HepG2 (cell line): Measurements from ENCODE around the gene LMCD1. TPM values are rescaled to one million over a fixed set of nuclear protein-coding genes. Genes with fewer than 3 reads are reported as not detected.

Source experiments
- CEBPZ ChIP-seq: IDR thresholded peaks from 2 replicates; pipeline ENCODE4 v1.6.1; 2012; ENCODE audit warnings: low read length, improper control_type of control experiment
- CERS6 ChIP-seq: sonication (generic); formaldehyde crosslinking; IDR thresholded peaks from 2 replicates; pipeline ENCODE4 v1.5.0; 2020; ENCODE audit warnings: missing genetic modification reagents
- CHD2 ChIP-seq: IDR thresholded peaks from 2 replicates; pipeline ENCODE4 v1.6.1; 2011; ENCODE audit warnings: low read depth, low read length, improper control_type of control experiment
- FOXP1 ChIP-seq, 2 experiments: fragments of 450-650 bp in 1 of 2; IDR thresholded peaks; 2 replicates each; pipeline ENCODE4 v1.6.1; 2017 to 2018; ENCODE audit warnings: antibody characterized with exemption in 1 of 2
- HBP1 ChIP-seq: IDR thresholded peaks from 2 replicates; pipeline ENCODE4 v1.6.1; 2016; ENCODE audit warnings: low read depth, control low read depth
- MAFG ChIP-seq: sonication (generic); formaldehyde crosslinking; IDR thresholded peaks from 2 replicates; pipeline ENCODE4 v1.5.1; 2020; ENCODE audit warnings: mild to moderate bottlenecking, missing genetic modification reagents
- MTF2 ChIP-seq: sonication (generic); formaldehyde crosslinking; IDR thresholded peaks from 2 replicates; pipeline ENCODE4 v1.5.0; 2020; ENCODE audit warnings: missing genetic modification reagents, borderline replicate concordance
- NRL ChIP-seq: sonication (generic); formaldehyde crosslinking; IDR thresholded peaks from 2 replicates; pipeline ENCODE4 v1.5.0; 2020; ENCODE audit warnings: missing genetic modification reagents, mild to moderate bottlenecking, moderate library complexity, borderline replicate concordance
- SOX6 ChIP-seq, 2 experiments: fragments of 450-650 bp in 1 of 2; sonication (generic) in 1 of 2; formaldehyde crosslinking in 1 of 2; IDR thresholded peaks; 2 replicates each; pipeline versions ENCODE4 v1.4.0 to v1.6.1; 2017 to 2020; ENCODE audit warnings: antibody characterized with exemption in 1 of 2, mild to moderate bottlenecking in 1 of 2, missing genetic modification reagents in 1 of 2
- TFDP1 ChIP-seq: IDR thresholded peaks from 2 replicates; pipeline ENCODE4 v1.6.1; 2016; ENCODE audit warnings: missing compliant biosample characterization, missing genetic modification reagents, borderline replicate concordance
- THAP11 ChIP-seq: IDR thresholded peaks from 2 replicates; pipeline ENCODE4 v1.6.1; 2016; ENCODE audit warnings: missing biosample characterization, missing genetic modification reagents
- THRA ChIP-seq: sonication (generic); formaldehyde crosslinking; IDR thresholded peaks from 2 replicates; pipeline ENCODE4 v1.4.0; 2020; ENCODE audit warnings: missing genetic modification reagents, borderline replicate concordance
- TOE1 ChIP-seq: sonication (generic); formaldehyde crosslinking; IDR thresholded peaks from 2 replicates; pipeline ENCODE4 v1.4.0; 2020; ENCODE audit warnings: mild to moderate bottlenecking, missing genetic modification reagents
- ZBTB26 ChIP-seq: IDR thresholded peaks from 2 replicates; pipeline ENCODE4 v1.6.1; 2016; ENCODE audit warnings: missing compliant biosample characterization, missing genetic modification reagents, borderline replicate concordance
- ZNF101 ChIP-seq: sonication (generic); formaldehyde crosslinking; IDR thresholded peaks from 2 replicates; pipeline ENCODE4 v1.4.0; 2020; ENCODE audit warnings: mild to moderate bottlenecking, low read depth, missing genetic modification reagents, borderline replicate concordance
- ZNF225 ChIP-seq: sonication (generic); formaldehyde crosslinking; IDR thresholded peaks from 2 replicates; pipeline ENCODE4 v1.4.0; 2020; ENCODE audit warnings: mild to moderate bottlenecking, missing genetic modification reagents
- ZNF263 ChIP-seq: sonication (generic); formaldehyde crosslinking; IDR thresholded peaks from 2 replicates; pipeline ENCODE4 v1.4.0; 2020; ENCODE audit warnings: missing genetic modification reagents
- ZNF414 ChIP-seq: sonication (generic); formaldehyde crosslinking; IDR thresholded peaks from 2 replicates; pipeline ENCODE4 v1.5.0; 2020; ENCODE audit warnings: missing genetic modification reagents
- ZNF557 ChIP-seq: sonication (generic); formaldehyde crosslinking; IDR thresholded peaks from 2 replicates; pipeline ENCODE4 v1.4.0; 2020; ENCODE audit warnings: missing genetic modification reagents
- ZNF746 ChIP-seq: sonication (generic); formaldehyde crosslinking; IDR thresholded peaks from 2 replicates; pipeline ENCODE4 v1.8.0; 2022; ENCODE audit warnings: mild to moderate bottlenecking, missing genetic modification reagents
- polyA plus RNA-seq, 8 experiments: library from polyadenylated mRNA; depleted of rRNA in 3 of 8; stranded (reverse) in 7 of 8; unstranded in 1 of 8; fragments of >200 nt; fragmentation: Illumina TruSeq in 4 of 8; extraction: Trizol in 4 of 8; gene quantifications; 2 replicates each; pipeline versions ENCODE4 v1.2.1 to v1.2.3, GENCODE V29; 2011 to 2016; ENCODE audit warnings: low read depth in 4 of 8, missing spikeins in 1 of 8, mixed read lengths in 1 of 8; ENCODE audit not compliant: insufficient read depth in 1 of 8
- total RNA-seq, 5 experiments: library from RNA; depleted of rRNA; stranded (reverse); fragments of >200 nt; fragmentation: Illumina TruSeq; extraction: Trizol; gene quantifications; 2 replicates each; pipeline ENCODE4 v1.2.3, GENCODE V29; 2016; ENCODE audit warnings: low read depth in 1 of 5

LMCD1 gene
- total and polyA plus RNA-seq, 2 of the 13 experiments (the other 11 are each of a cell fraction or from before 2014, with no cell fraction given) = 6.2 to 7.1 TPM

- no peak for TF ChIP-seq HBP1 (CRISPR knock-in tag)
- TF ChIP-seq THRA (CRISPR knock-in tag) = peak; percentile 68; the same call in 1 of the 2 replicates
- TF ChIP-seq ZNF101 (CRISPR knock-in tag) = no peak
- no peak for TF ChIP-seq TOE1 (CRISPR knock-in tag)
- peak; percentile 67; the same call in 1 of the 2 replicates for TF ChIP-seq THAP11 (CRISPR knock-in tag)
- TF ChIP-seq MAFG = no peak
- TF ChIP-seq ZNF225 (CRISPR knock-in tag) = no peak
- TF ChIP-seq ZBTB26 (CRISPR knock-in tag) = no peak
- TF ChIP-seq ZNF414 (CRISPR knock-in tag) = no peak
- no peak for TF ChIP-seq NRL (CRISPR knock-in tag)
- no peak for TF ChIP-seq CHD2
- TF ChIP-seq ZNF263 (CRISPR knock-in tag) = no peak
- TF ChIP-seq MTF2 (CRISPR knock-in tag) = no peak
- TF ChIP-seq CEBPZ = no peak
- no peak for TF ChIP-seq ZNF557 (CRISPR knock-in tag)
- TF ChIP-seq ZNF746 (CRISPR knock-in tag) = no peak
- no peak for TF ChIP-seq FOXP1 (IDR thresholded peaks at IDR 0.05)
- TF ChIP-seq FOXP1 (CRISPR knock-in tag; IDR thresholded peaks at IDR 0.05) = peak; percentile 76
- no peak for TF ChIP-seq TFDP1 (CRISPR knock-in tag)
- no peak for TF ChIP-seq CERS6 (CRISPR knock-in tag)
- no peak for TF ChIP-seq SOX6 (IDR thresholded peaks at IDR 0.05)
- peak; percentile 82 for TF ChIP-seq SOX6 (CRISPR knock-in tag; IDR thresholded peaks at IDR 0.05)
These were observed 14.7 kb upstream of the LMCD1 start (continued) for GRCh38 chr3:8486936-8487335.
